ENCODE measurements around the gene ATP13A2. TPM values are rescaled to one million over a fixed set of nuclear protein-coding genes. Genes with fewer than 3 reads are reported as not detected.

ATP13A2 gene
- total RNA-seq, 1 experiment from 2014 or later, result 50.9 TPM

- Histone ChIP-seq H3K4me1 (ENCODE audit: insufficient read depth, low read length, poor library complexity, severe bottlenecking) (no peaks in the 10 kb centered on the region), H3K27ac (ENCODE audit: low read depth, low read length, poor library complexity, severe bottlenecking) (no peak overlapping the region), H3K9me3 (ENCODE audit: low read depth, low read length, poor library complexity, severe bottlenecking) (no peaks in the 10 kb centered on the region), H3K27me3 (replicated peaks; ENCODE audit: insufficient read depth, low read depth, low read length, poor library complexity) (no peaks in the 10 kb centered on the region), H3K4me3 (ENCODE audit: low read depth, low read length, poor library complexity, severe bottlenecking) (no peak overlapping the region), H3K36me3 (ENCODE audit: insufficient read depth, low read length, poor library complexity, severe bottlenecking) (no peaks in the 10 kb centered on the region)
- POLR2A ChIA-PET (ENCODE audit: low non-redundant PET), result no interaction called here
- DNase-seq (ENCODE audit: low spot score), result no peak
- intact Hi-C loops (cut with micrococcal nuclease; ENCODE audit: unreplicated experiment), result no loop called here
- CTCF ChIA-PET, result no interaction called here
- TF ChIP-seq EZH2 (IDR thresholded peaks at IDR 0.05; ENCODE audit: borderline replicate concordance, low read depth, low read length, poor library complexity, severe bottlenecking) (no peak), CTCF (conservative IDR thresholded peaks at IDR 0.05; ENCODE audit: low read depth, low read length) (no peak)
- no TSS peak for BruUV-seq (replicated peaks)
Observed at GRCh38 chr1:16986560-16986959, 25.2 kb downstream of the ATP13A2 start.

GRCh38 chr1:16986113-16986512 is 25.6 kb downstream of the ATP13A2 start:
- Histone ChIP-seq H3K4me3 (ENCODE audit: low read depth, low read length, poor library complexity, severe bottlenecking) (no peak overlapping the region), H3K36me3 (ENCODE audit: insufficient read depth, low read length, poor library complexity, severe bottlenecking) (no peaks in the 10 kb centered on the region), H3K27me3 (replicated peaks; ENCODE audit: insufficient read depth, low read depth, low read length, poor library complexity) (no peaks in the 10 kb centered on the region), H3K4me1 (ENCODE audit: insufficient read depth, low read length, poor library complexity, severe bottlenecking) (no peaks in the 10 kb centered on the region), H3K9me3 (ENCODE audit: low read depth, low read length, poor library complexity, severe bottlenecking) (no peaks in the 10 kb centered on the region), H3K27ac (ENCODE audit: low read depth, low read length, poor library complexity, severe bottlenecking) (no peak overlapping the region)
- TF ChIP-seq CTCF (conservative IDR thresholded peaks at IDR 0.05; ENCODE audit: low read depth, low read length) (no peak), EZH2 (IDR thresholded peaks at IDR 0.05; ENCODE audit: borderline replicate concordance, low read depth, low read length, poor library complexity, severe bottlenecking) (no peak)
- ChIA-PET CTCF (interaction anchor here (0.6 kb wide), 1 partner anchor 342 kb away, joined by 11 read pairs; no protein-coding TSS in a partner anchor), POLR2A (ENCODE audit: low non-redundant PET) (no interaction called here)
- intact Hi-C loops (cut with micrococcal nuclease; ENCODE audit: unreplicated experiment), result no loop called here
- DNase-seq (ENCODE audit: low spot score), result no peak
- BruUV-seq (replicated peaks), result no TSS peak

- no peak for TF ChIP-seq EZH2 (IDR thresholded peaks at IDR 0.05; ENCODE audit: borderline replicate concordance, low read depth, low read length, poor library complexity, severe bottlenecking)
- TF ChIP-seq CTCF (conservative IDR thresholded peaks at IDR 0.05; ENCODE audit: low read depth, low read length), result no peak
- BruUV-seq (replicated peaks), result no TSS peak
- Histone ChIP-seq H3K27ac (ENCODE audit: low read depth, low read length, poor library complexity, severe bottlenecking) (no peak overlapping the region), H3K9me3 (ENCODE audit: low read depth, low read length, poor library complexity, severe bottlenecking) (no peaks in the 10 kb centered on the region), H3K27me3 (replicated peaks; ENCODE audit: insufficient read depth, low read depth, low read length, poor library complexity) (no peaks in the 10 kb centered on the region), H3K4me3 (ENCODE audit: low read depth, low read length, poor library complexity, severe bottlenecking) (no peak overlapping the region), H3K4me1 (ENCODE audit: insufficient read depth, low read length, poor library complexity, severe bottlenecking) (peaks cover under 1% of the 10 kb centered on the region), H3K36me3 (ENCODE audit: insufficient read depth, low read length, poor library complexity, severe bottlenecking) (no peaks in the 10 kb centered on the region)
- intact Hi-C loops (cut with micrococcal nuclease; ENCODE audit: unreplicated experiment), result no loop called here
- CTCF ChIA-PET, result interaction anchor here (0.6 to 1.1 kb wide), 2 partner anchors 24 to 249 kb away, joined by 3 to 5 read pairs; no protein-coding TSS in a partner anchor
- POLR2A ChIA-PET (ENCODE audit: low non-redundant PET), result no interaction called here
- peak; percentile 45 for DNase-seq (ENCODE audit: low spot score)
Observed at GRCh38 chr1:16984717-16985116, 27.0 kb downstream of the ATP13A2 start.

Data from A673 (cell line).